AG04450 (cell line): ENCODE measurements around the gene ARL14EPL. TPM values are rescaled to one million over a fixed set of nuclear protein-coding genes. Genes with fewer than 3 reads are reported as not detected.

Experiments
- CTCF ChIA-PET: fragments of 300-600, 350-600 bp; formaldehyde crosslinking; extraction: SDS; loops from one replicate; lab custom pipeline; 2022; ENCODE audit warnings: antibody characterized with exemption, inconsistent platforms; lab: Charles Lee
- POLR2A ChIA-PET: fragments of 350-600 bp; formaldehyde crosslinking; extraction: SDS; loops from one replicate; lab custom pipeline; 2021; ENCODE audit warnings: antibody characterized with exemption, inconsistent platforms; lab: Yijun Ruan, JAX
- DNase-seq: peaks from one replicate; pipeline ENCODE4 v3.0.0-alpha.2; 2011; ENCODE audit warnings: low read depth, low spot score
- H3K27ac ChIP-seq: one replicate; pipeline ENCODE4 v1.5.1; 2012; ENCODE audit warnings: low read depth, low read length, control low read depth
- H3K27me3 ChIP-seq: one replicate; pipeline ENCODE4 v1.6.0; 2012; ENCODE audit warnings: low read length; ENCODE audit not compliant: control insufficient read depth, insufficient read depth
- H3K4me3 ChIP-seq: 2 replicates; pipeline ENCODE4 v1.5.1; 2011; ENCODE audit warnings: mild to moderate bottlenecking, low read depth, low read length, control low read depth
- H3K9me3 ChIP-seq: 2 replicates; pipeline ENCODE4 v1.5.1; 2012; ENCODE audit warnings: low read length; ENCODE audit not compliant: control insufficient read depth, insufficient read depth
- polyA plus RNA-seq: library from polyadenylated mRNA; depleted of rRNA; stranded (reverse); fragments of >200 nt; gene quantifications from 2 replicates; pipeline ENCODE4 v1.2.3, GENCODE V29; 2011
- TF ChIP-seq, protein P1 (sequence below): IDR thresholded peaks from 2 replicates; pipeline ENCODE4 v1.5.1; 2011; ENCODE audit warnings: low read depth, low read length, control low read depth, inconsistent platforms

Gene ARL14EPL
- polyA plus RNA-seq, 1 experiment: 0.05 TPM

DNA sequence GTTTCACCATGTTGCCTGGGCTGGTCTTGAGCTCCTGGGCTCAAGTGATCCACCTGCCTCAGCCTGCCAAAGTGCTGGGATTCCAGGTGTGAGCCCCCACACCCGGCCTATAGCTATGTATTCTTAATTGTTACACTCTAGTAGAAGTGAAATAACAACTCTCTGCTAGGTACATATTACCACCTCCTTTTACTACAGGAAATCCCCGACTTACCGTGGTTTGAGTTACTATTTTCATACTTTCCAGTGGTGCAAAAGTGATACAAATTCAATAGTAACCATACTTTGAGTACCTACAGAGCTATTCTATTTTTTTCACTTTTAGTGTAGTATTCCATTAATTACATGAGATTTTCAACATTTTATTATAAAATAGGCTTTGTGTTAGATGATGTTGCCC is 719 bp downstream of the ARL14EPL start:
- Histone ChIP-seq H3K27ac (no peak overlapping the region), H3K4me3 (no peak overlapping the region), H3K9me3 (no peaks in the 10 kb centered on the region), H3K27me3 (no peaks in the 10 kb centered on the region)
- ChIA-PET POLR2A (no interaction called here), CTCF (interaction anchor here (0.6 to 3.6 kb wide), 3 partner anchors 9 to 145 kb away, joined by 3 to 22 read pairs (median 6); no protein-coding TSS in a partner anchor)
- TF ChIP-seq, protein P1, sequence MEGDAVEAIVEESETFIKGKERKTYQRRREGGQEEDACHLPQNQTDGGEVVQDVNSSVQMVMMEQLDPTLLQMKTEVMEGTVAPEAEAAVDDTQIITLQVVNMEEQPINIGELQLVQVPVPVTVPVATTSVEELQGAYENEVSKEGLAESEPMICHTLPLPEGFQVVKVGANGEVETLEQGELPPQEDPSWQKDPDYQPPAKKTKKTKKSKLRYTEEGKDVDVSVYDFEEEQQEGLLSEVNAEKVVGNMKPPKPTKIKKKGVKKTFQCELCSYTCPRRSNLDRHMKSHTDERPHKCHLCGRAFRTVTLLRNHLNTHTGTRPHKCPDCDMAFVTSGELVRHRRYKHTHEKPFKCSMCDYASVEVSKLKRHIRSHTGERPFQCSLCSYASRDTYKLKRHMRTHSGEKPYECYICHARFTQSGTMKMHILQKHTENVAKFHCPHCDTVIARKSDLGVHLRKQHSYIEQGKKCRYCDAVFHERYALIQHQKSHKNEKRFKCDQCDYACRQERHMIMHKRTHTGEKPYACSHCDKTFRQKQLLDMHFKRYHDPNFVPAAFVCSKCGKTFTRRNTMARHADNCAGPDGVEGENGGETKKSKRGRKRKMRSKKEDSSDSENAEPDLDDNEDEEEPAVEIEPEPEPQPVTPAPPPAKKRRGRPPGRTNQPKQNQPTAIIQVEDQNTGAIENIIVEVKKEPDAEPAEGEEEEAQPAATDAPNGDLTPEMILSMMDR: no peak
- no peak for DNase-seq

DNA sequence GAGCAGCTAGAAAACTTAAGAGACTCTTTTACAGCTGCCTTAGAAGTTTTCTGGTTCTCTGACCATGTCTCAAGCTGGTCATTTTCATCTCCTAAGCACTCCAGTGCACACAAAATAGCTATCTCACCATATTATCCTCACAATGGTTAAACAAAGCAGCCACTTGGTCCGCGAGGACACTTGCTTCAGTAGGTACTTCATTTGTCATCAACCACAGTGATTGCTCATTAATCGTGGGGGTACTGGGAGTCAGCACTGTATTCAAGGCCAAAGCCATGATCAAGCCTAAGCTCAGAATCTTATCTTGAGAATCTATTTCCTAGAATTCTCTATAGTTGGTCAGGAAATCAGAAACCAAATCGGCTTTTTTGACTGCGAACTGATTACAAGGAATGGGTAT is 2.9 kb downstream of the ARL14EPL start:
- H3K4me3 ChIP-seq: no peak overlapping the region
- TF ChIP-seq, protein P1: no peak
- ChIA-PET POLR2A (no interaction called here), CTCF (interaction anchor here (0.8 to 1.0 kb wide), 2 partner anchors 147 to 410 kb away, joined by 3 to 4 read pairs; no protein-coding TSS in a partner anchor)
- no peaks in the 10 kb centered on the region for H3K27me3 ChIP-seq
- H3K9me3 ChIP-seq: no peaks in the 10 kb centered on the region
- H3K27ac ChIP-seq: no peak overlapping the region
- no peak for DNase-seq

DNA sequence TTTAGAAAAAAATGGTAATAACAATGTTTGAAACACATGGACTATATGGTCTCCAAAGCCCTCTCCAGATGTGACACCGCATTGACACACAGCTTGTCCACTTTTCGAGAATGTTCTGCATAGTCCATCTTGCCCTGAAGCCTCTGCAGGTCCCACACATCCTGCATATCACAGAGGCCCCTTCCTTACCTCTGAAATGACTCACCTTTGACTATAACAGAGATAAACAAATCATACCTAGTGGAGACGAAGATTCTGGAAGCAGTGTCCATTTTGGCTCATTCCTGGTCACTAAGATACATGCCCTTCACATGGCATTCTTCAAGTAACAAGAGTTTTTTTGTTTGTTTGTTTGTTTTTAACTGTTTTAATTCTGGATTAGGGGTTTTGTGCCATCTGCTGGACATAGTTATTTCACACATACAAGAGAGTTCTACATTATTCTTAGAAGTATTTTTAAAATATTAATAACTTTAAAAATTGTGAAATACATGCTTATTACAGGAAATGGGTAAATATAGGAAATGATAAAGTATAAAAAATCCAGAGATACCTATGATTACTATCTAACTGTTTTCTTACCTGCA is 5.1 kb downstream of the ARL14EPL start:
- ChIA-PET POLR2A (no interaction called here), CTCF (interaction anchor here (0.6 kb wide), 1 partner anchor 197 kb away, joined by 3 read pairs; no protein-coding TSS in a partner anchor)
- H3K27me3 ChIP-seq: no peaks in the 10 kb centered on the region

DNA sequence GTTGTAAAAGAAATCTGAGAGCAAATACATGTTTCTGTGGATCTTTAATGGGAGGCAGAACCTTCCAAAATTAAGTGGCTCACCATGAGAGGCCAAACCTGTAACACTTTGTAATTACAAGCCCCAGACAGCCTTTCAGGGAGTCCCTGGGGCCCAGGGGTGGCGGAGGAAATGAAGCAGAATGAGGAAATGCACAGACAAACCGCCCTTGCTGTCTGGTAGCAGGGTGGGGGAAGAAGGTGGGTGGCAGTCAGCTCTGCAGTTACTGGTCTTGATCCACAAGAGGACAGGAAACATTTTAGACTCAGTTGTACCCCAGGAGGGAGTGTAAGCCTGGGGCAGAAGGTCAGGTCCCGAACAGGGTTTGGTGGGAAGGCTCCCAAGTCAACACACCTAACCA is 6.5 kb downstream of the ARL14EPL start:
- Histone ChIP-seq H3K27me3 (no peaks in the 10 kb centered on the region), H3K9me3 (no peaks in the 10 kb centered on the region), H3K27ac (no peak overlapping the region), H3K4me3 (no peak overlapping the region)
- TF ChIP-seq, protein P1: no peak
- DNase-seq: no peak
- ChIA-PET CTCF (no interaction called here), POLR2A (no interaction called here)

More for the DNA sequence above, 5.1 kb downstream of the ARL14EPL start:
- no peak overlapping the region for H3K27ac ChIP-seq
- TF ChIP-seq, protein P1: peak; percentile 25; the same call in 1 of the 2 replicates
- no peaks in the 10 kb centered on the region for H3K9me3 ChIP-seq
- no peak overlapping the region for H3K4me3 ChIP-seq
- DNase-seq: no peak

DNA sequence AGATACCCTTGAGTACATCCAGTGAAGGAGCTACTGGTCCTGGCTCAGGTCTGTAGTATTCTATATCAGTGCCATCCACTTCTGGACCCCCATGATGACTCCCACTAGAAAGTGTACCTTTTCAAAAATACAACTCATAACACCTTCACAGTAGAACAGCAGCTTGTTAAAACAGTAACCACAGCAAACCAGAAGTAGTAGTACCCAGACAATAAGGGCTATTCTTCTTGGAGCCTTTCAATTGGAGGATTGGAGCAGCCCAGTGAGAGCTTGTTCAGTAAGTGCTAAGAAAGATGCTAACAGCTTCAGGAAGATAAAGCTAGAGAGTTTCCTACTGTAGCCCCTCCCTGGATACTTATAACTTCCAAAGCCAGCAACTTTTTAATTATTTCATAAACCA is 10.1 kb downstream of the ARL14EPL start:
- no peak for DNase-seq
- TF ChIP-seq, protein P1: no peak
- Histone ChIP-seq H3K27ac (no peak overlapping the region), H3K27me3 (no peaks in the 10 kb centered on the region), H3K9me3 (no peaks in the 10 kb centered on the region), H3K4me3 (no peak overlapping the region)
- ChIA-PET POLR2A (no interaction called here), CTCF (interaction anchor here (0.6 kb wide), 1 partner anchor 546 kb away, joined by 3 read pairs; no protein-coding TSS in a partner anchor)
